Adrenal gland (tissue), 5 donors: ENCODE data around the gene DLGAP1.

Experiments used
- CTCF ChIP-seq, 6 experiments: fragments of 450-650 bp in 4 of 6; fragments of 200-600 bp in 2 of 6; sonication (generic) in 1 of 6; IDR thresholded peaks; 1 replicate in 5 of 6; 2 replicates in 1 of 6; pipeline versions ENCODE4 v1.5.1 to v1.8.0; 2016 to 2021; ENCODE audit warnings: antibody characterized with exemption in 6 of 6, mild to moderate bottlenecking in 2 of 6, moderate library complexity in 1 of 6
- POLR2A ChIP-seq, 2 donors: fragments of 450-650 bp; IDR thresholded peaks; one replicate each; pipeline ENCODE4 v1.6.1; 2017; ENCODE audit warnings: antibody characterized with exemption in 2 of 2, mild to moderate bottlenecking in 2 of 2, moderate library complexity in 1 of 2
- donor health status: DM: no; HTN: no; CAD: no.

GRCh38 chr18:3832025-3832638, 623.0 kb downstream of the DLGAP1 start:
- TF ChIP-seq CTCF (IDR thresholded peaks at IDR 0.05): no peak
- no peak for TF ChIP-seq POLR2A (IDR thresholded peaks at IDR 0.05)
